ENCODE measurements around the gene FBXW9. TPM values are rescaled to one million over a fixed set of nuclear protein-coding genes. Genes with fewer than 3 reads are reported as not detected.

Gene FBXW9
- total RNA-seq, 2 experiments from 2014 or later = 11.0 to 11.5 TPM

DNA sequence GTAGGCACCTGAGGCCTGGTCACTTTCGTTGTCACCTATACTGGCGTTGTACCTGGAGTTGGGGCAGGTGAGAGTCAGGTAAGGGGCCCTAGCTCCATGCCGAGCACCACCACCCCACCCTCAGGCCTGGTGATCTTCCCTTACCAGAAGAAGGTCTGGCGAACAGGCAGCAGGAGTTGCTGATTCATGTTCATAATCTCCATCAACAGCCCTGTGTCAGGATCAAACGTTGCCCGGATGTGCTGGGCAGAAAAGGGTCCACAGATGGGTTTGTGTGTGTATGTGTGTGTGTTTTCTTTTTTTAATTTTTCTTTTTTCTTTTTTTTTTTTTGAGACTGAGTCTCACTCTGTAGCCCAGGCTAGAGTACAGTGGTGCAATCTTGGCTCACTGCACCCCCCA is 44.2 kb downstream of the FBXW9 start:
- Histone ChIP-seq H3K27ac (ENCODE audit: low read depth, low read length, poor library complexity, severe bottlenecking) (no peak overlapping the region), H3K4me2 (ENCODE audit: low read length) (no peak overlapping the region), H3K9me3 (ENCODE audit: low read length) (no peaks in the 10 kb centered on the region), H3K79me2 (ENCODE audit: insufficient read depth, low read depth, low read length) (no peaks in the 10 kb centered on the region), H3K36me3 (ENCODE audit: insufficient read depth, low read length) (peaks cover 47% of the 10 kb centered on the region), H3K9me2 (ENCODE audit: insufficient read depth, low read length) (no peaks in the 10 kb centered on the region), H3K4me3 (ENCODE audit: low read depth, low read length, poor library complexity, severe bottlenecking) (no peak overlapping the region), H3K4me1 (ENCODE audit: insufficient read depth, low read length, poor library complexity, severe bottlenecking) (no peaks in the 10 kb centered on the region), H4K20me1 (ENCODE audit: insufficient read depth, low read length) (no peaks in the 10 kb centered on the region), H2AFZ (ENCODE audit: low read length) (no peak overlapping the region)
- intact Hi-C loops (cut with micrococcal nuclease; ENCODE audit: unreplicated experiment) = no loop called here
- TF ChIP-seq, protein P1, sequence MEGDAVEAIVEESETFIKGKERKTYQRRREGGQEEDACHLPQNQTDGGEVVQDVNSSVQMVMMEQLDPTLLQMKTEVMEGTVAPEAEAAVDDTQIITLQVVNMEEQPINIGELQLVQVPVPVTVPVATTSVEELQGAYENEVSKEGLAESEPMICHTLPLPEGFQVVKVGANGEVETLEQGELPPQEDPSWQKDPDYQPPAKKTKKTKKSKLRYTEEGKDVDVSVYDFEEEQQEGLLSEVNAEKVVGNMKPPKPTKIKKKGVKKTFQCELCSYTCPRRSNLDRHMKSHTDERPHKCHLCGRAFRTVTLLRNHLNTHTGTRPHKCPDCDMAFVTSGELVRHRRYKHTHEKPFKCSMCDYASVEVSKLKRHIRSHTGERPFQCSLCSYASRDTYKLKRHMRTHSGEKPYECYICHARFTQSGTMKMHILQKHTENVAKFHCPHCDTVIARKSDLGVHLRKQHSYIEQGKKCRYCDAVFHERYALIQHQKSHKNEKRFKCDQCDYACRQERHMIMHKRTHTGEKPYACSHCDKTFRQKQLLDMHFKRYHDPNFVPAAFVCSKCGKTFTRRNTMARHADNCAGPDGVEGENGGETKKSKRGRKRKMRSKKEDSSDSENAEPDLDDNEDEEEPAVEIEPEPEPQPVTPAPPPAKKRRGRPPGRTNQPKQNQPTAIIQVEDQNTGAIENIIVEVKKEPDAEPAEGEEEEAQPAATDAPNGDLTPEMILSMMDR (conservative IDR thresholded peaks at IDR 0.05; ENCODE audit: low read length) = no peak
- TF ChIP-seq EZH2phosphoT487 (IDR thresholded peaks at IDR 0.05; ENCODE audit: borderline replicate concordance, low read depth, low read length) = no peak
- ChIA-PET POLR2A (no interaction called here), CTCF (ENCODE audit: unreplicated experiment) (no interaction called here)
- no TSS peak for BruUV-seq (replicated peaks)
- DNase-seq (ENCODE audit: low spot score) = no peak

DNA sequence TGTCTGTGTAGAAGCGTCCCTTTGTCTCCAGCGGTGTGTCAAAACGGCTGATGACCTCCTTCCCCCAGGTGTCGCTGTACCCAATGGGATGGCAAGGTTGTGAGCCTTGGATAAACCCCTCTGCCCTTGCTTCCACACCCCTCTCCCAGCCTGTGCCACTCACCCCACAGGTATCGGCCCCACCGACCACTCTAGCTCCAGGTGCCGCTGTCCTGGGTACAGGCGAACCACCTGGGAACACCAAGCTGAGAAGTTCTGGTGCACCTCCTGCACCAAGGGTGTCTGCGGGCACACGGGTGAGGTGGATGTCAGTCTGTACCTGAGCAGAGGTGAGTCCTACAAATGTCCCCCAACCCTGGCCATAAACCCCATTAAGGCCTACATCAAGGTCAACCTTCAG is 46.5 kb downstream of the FBXW9 start:
- Histone ChIP-seq H3K4me2 (ENCODE audit: low read length) (no peak overlapping the region), H3K4me3 (ENCODE audit: low read depth, low read length, poor library complexity, severe bottlenecking) (no peak overlapping the region), H3K9me2 (ENCODE audit: insufficient read depth, low read length) (no peaks in the 10 kb centered on the region), H3K4me1 (ENCODE audit: insufficient read depth, low read length, poor library complexity, severe bottlenecking) (no peaks in the 10 kb centered on the region), H3K79me2 (ENCODE audit: insufficient read depth, low read depth, low read length) (no peaks in the 10 kb centered on the region), H2AFZ (ENCODE audit: low read length) (no peak overlapping the region), H3K27ac (ENCODE audit: low read depth, low read length, poor library complexity, severe bottlenecking) (no peak overlapping the region), H3K36me3 (ENCODE audit: insufficient read depth, low read length) (peaks cover 25% of the 10 kb centered on the region), H3K9me3 (ENCODE audit: low read length) (no peaks in the 10 kb centered on the region), H4K20me1 (ENCODE audit: insufficient read depth, low read length) (no peaks in the 10 kb centered on the region)
- CTCF ChIA-PET (ENCODE audit: unreplicated experiment) = no interaction called here
- intact Hi-C loops (cut with micrococcal nuclease; ENCODE audit: unreplicated experiment) = no loop called here
- POLR2A ChIA-PET = no interaction called here
- DNase-seq (ENCODE audit: low spot score) = no peak
- TF ChIP-seq, protein P1 (conservative IDR thresholded peaks at IDR 0.05; ENCODE audit: low read length) = no peak
- TF ChIP-seq EZH2phosphoT487 (IDR thresholded peaks at IDR 0.05; ENCODE audit: borderline replicate concordance, low read depth, low read length) = no peak
- no TSS peak for BruUV-seq (replicated peaks)

DNA sequence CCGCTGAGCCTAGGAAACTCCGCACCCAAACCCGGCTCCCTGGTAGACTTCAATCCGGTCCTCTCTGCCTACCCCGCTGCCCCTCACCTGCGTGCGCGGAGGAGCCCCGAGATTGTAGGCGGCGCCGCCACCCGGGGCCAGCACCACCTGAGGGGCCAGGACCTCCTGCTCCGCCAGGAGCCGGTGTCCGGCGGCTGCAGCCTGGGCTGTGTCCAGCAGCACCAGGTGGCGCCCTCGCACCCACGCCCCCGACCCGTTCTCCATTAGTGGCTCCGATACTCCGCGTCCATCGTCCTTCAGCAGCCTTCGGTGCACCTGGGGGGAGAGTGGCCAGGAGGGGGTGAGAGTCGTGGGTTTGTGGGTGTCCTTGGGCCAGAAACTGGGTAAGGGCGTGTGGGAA is 48.3 kb downstream of the FBXW9 start:
- Histone ChIP-seq H4K20me1 (ENCODE audit: insufficient read depth, low read length) (no peaks in the 10 kb centered on the region), H3K4me2 (ENCODE audit: low read length) (no peak overlapping the region), H3K9me3 (ENCODE audit: low read length) (no peaks in the 10 kb centered on the region), H3K4me1 (ENCODE audit: insufficient read depth, low read length, poor library complexity, severe bottlenecking) (no peaks in the 10 kb centered on the region), H3K27ac (ENCODE audit: low read depth, low read length, poor library complexity, severe bottlenecking) (no peak overlapping the region), H3K9me2 (ENCODE audit: insufficient read depth, low read length) (no peaks in the 10 kb centered on the region), H3K4me3 (ENCODE audit: low read depth, low read length, poor library complexity, severe bottlenecking) (no peak overlapping the region), H3K36me3 (ENCODE audit: insufficient read depth, low read length) (peaks cover 22% of the 10 kb centered on the region), H3K79me2 (ENCODE audit: insufficient read depth, low read depth, low read length) (no peaks in the 10 kb centered on the region), H2AFZ (ENCODE audit: low read length) (no peak overlapping the region)
- CTCF ChIA-PET (ENCODE audit: unreplicated experiment) = no interaction called here
- intact Hi-C loops (cut with micrococcal nuclease; ENCODE audit: unreplicated experiment) = no loop called here
- POLR2A ChIA-PET = no interaction called here
- DNase-seq (ENCODE audit: low spot score) = no peak
- TF ChIP-seq, protein P1 (conservative IDR thresholded peaks at IDR 0.05; ENCODE audit: low read length) = 0 out of 2 replicates have a peak, but pooled peaks have one; percentile 24
- no peak for TF ChIP-seq EZH2phosphoT487 (IDR thresholded peaks at IDR 0.05; ENCODE audit: borderline replicate concordance, low read depth, low read length)
- BruUV-seq (replicated peaks) = no TSS peak

Data from OCI-LY7 (cell line).